Measurements from ENCODE around the gene MYBL2.
"Not testable (repeated sequence)": the region's sequence is repeated elsewhere in the genome, so short reads cannot be mapped to it uniquely, and the experiment has no call there.

Gene MYBL2

GRCh38 chr20:43666376-43667328, at the start of gene MYBL2:
Gene MYBL2, plus strand, starts transcription at chr20:43667114. Its CDS starts 170 bp downstream, at chr20:43667284.
- DNase-seq = peak; percentile 37 to 50

- no peak for DNase-seq
These were observed 35.3 kb upstream of the MYBL2 start for GRCh38 chr20:43631598-43631997.

- no peak for DNase-seq
These were observed 30.5 kb upstream of the MYBL2 start for GRCh38 chr20:43636429-43636828.

GRCh38 chr20:43642548-43642947, 24.4 kb upstream of the MYBL2 start:
- no peak for DNase-seq

GRCh38 chr20:43650997-43651525, 15.9 kb upstream of the MYBL2 start:
- DNase-seq = no peak

- DNase-seq = not testable (repeated sequence)
These were observed 15.2 kb upstream of the MYBL2 start for GRCh38 chr20:43651650-43652184.

GRCh38 chr20:43653966-43654365, 12.9 kb upstream of the MYBL2 start:
- DNase-seq = no peak

GRCh38 chr20:43655176-43655575, 11.7 kb upstream of the MYBL2 start:
- not testable (repeated sequence) for DNase-seq

GRCh38 chr20:43655937-43656336, 11.0 kb upstream of the MYBL2 start:
- no peak for DNase-seq

- DNase-seq = no peak
These were observed 8.7 kb upstream of the MYBL2 start for GRCh38 chr20:43658069-43658722.

GRCh38 chr20:43658723-43659419, 8.0 kb upstream of the MYBL2 start:
- DNase-seq = no peak

- DNase-seq = no peak
These were observed 3.8 kb upstream of the MYBL2 start for GRCh38 chr20:43662943-43663655.

- no peak for DNase-seq
These were observed 1.3 kb upstream of the MYBL2 start for GRCh38 chr20:43665466-43666176.

- DNase-seq = no peak
These were observed 623 bp downstream of the MYBL2 start for GRCh38 chr20:43667341-43668132.

GRCh38 chr20:43669332-43669731, 2.4 kb downstream of the MYBL2 start:
- no peak for DNase-seq

GRCh38 chr20:43670423-43670822, 3.5 kb downstream of the MYBL2 start:
- no peak for DNase-seq

GRCh38 chr20:43676368-43676767, 9.5 kb downstream of the MYBL2 start:
- no peak for DNase-seq

GRCh38 chr20:43680981-43681380, 14.1 kb downstream of the MYBL2 start:
- DNase-seq = no peak

GRCh38 chr20:43681468-43681942, 14.6 kb downstream of the MYBL2 start:
- DNase-seq = peak in 1 of 2 experiments; percentile 38

GRCh38 chr20:43681991-43682410, 15.1 kb downstream of the MYBL2 start:
- no peak for DNase-seq
